HFFc6 (cell line): ENCODE results near the gene POLR1A. TPM values are rescaled to one million over a fixed set of nuclear protein-coding genes. Genes with fewer than 3 reads are reported as not detected.

Source experiments
- DNase-seq: peaks from one replicate; pipeline ENCODE4 v3.0.0-alpha.2; 2018
- H3K27ac Mint-ChIP-seq: 2 replicates; pipeline ENCODE4 v1.8.0; 2020; ENCODE audit warnings: mild to moderate bottlenecking, mixed read lengths
- H3K27me3 Mint-ChIP-seq: 2 replicates; pipeline ENCODE4 v1.8.0; 2021; ENCODE audit warnings: mild to moderate bottlenecking, moderate library complexity, mixed read lengths; ENCODE audit not compliant: insufficient read depth
- H3K36me3 Mint-ChIP-seq: 2 replicates; pipeline ENCODE4 v1.8.0; 2021; ENCODE audit warnings: low read depth, mixed read lengths
- H3K4me1 Mint-ChIP-seq: 2 replicates; pipeline ENCODE4 v1.8.0; 2020; ENCODE audit warnings: low read depth, mixed read lengths
- H3K4me3 Mint-ChIP-seq: 2 replicates; pipeline ENCODE4 v1.8.0; 2020; ENCODE audit warnings: mild to moderate bottlenecking, moderate library complexity, mixed read lengths
- H3K9me3 Mint-ChIP-seq: 2 replicates; pipeline ENCODE4 v1.8.0; 2020; ENCODE audit warnings: mild to moderate bottlenecking, mixed read lengths
- CTCF ChIP-seq: fragments of 200-600 bp; sonication (generic); IDR thresholded peaks from 2 replicates; pipeline ENCODE4 v1.5.0; 2021; ENCODE audit warnings: antibody characterized with exemption, mild to moderate bottlenecking
- total RNA-seq, 6 experiments: library from RNA; stranded (reverse); fragmentation: NEBNext Ultra II Directional; extraction: Animal tissue kit (Norgen Biotek cat#: 25700); gene quantifications; 2 replicates in 1 of 6; 3 replicates in 5 of 6; pipeline ENCODE4 v1.2.3, GENCODE V29; 2021

Gene POLR1A
- total RNA-seq, 6 experiments from 2014 or later: 32.2 to 37.6 (median 34.8) TPM

GRCh38 chr2:86019121-86019520 is 86.6 kb downstream of the POLR1A start:
- Mint-ChIP-seq H3K27me3 (peaks cover 12% of the 10 kb centered on the region; the same call in 1 of the 2 replicates), H3K4me3 (no peak overlapping the region), H3K9me3 (peaks cover 7% of the 10 kb centered on the region), H3K36me3 (peaks cover 13% of the 10 kb centered on the region; the same call in 1 of the 2 replicates), H3K27ac (no peak overlapping the region), H3K4me1 (no peaks in the 10 kb centered on the region)
- no peak for TF ChIP-seq CTCF
- DNase-seq: no peak

GRCh38 chr2:86017901-86018896 is 87.5 kb downstream of the POLR1A start:
- no peak for DNase-seq
- H3K4me1 Mint-ChIP-seq: no peaks in the 10 kb centered on the region
- H3K9me3 Mint-ChIP-seq: peaks cover 13% of the 10 kb centered on the region
- no peak overlapping the region for H3K4me3 Mint-ChIP-seq
- H3K27me3 Mint-ChIP-seq: peaks cover 17% of the 10 kb centered on the region; the same call in 1 of the 2 replicates
- TF ChIP-seq CTCF: no peak
- H3K36me3 Mint-ChIP-seq: peaks cover 17% of the 10 kb centered on the region; the same call in 1 of the 2 replicates
- H3K27ac Mint-ChIP-seq: no peak overlapping the region

- no peak for DNase-seq
- Mint-ChIP-seq H3K27me3 (peaks cover 17% of the 10 kb centered on the region), H3K27ac (no peak overlapping the region), H3K4me1 (no peaks in the 10 kb centered on the region), H3K36me3 (peaks cover 17% of the 10 kb centered on the region; the same call in 1 of the 2 replicates), H3K4me3 (no peak overlapping the region), H3K9me3 (peaks cover 13% of the 10 kb centered on the region)
- no peak for TF ChIP-seq CTCF
Measured at GRCh38 chr2:86016581-86016980, 89.1 kb downstream of the POLR1A start.

GRCh38 chr2:86015699-86016098 is 90.0 kb downstream of the POLR1A start:
- peaks cover 13% of the 10 kb centered on the region for H3K9me3 Mint-ChIP-seq
- TF ChIP-seq CTCF: no peak
- no peak overlapping the region for H3K4me3 Mint-ChIP-seq
- H3K27ac Mint-ChIP-seq: no peak overlapping the region
- H3K36me3 Mint-ChIP-seq: peaks cover 17% of the 10 kb centered on the region; the same call in 1 of the 2 replicates
- H3K4me1 Mint-ChIP-seq: no peaks in the 10 kb centered on the region
- peaks cover 17% of the 10 kb centered on the region for H3K27me3 Mint-ChIP-seq
- DNase-seq: no peak

- no peak for DNase-seq
- Mint-ChIP-seq H3K27me3 (peaks cover 17% of the 10 kb centered on the region), H3K4me3 (no peak overlapping the region), H3K36me3 (peaks cover 17% of the 10 kb centered on the region; the same call in 1 of the 2 replicates), H3K4me1 (no peaks in the 10 kb centered on the region), H3K9me3 (peaks cover 13% of the 10 kb centered on the region), H3K27ac (no peak overlapping the region)
- TF ChIP-seq CTCF: no peak
Measured at GRCh38 chr2:86015006-86015405, 90.7 kb downstream of the POLR1A start.
